ENCODE measurements around the gene TTC7B.

DNA sequence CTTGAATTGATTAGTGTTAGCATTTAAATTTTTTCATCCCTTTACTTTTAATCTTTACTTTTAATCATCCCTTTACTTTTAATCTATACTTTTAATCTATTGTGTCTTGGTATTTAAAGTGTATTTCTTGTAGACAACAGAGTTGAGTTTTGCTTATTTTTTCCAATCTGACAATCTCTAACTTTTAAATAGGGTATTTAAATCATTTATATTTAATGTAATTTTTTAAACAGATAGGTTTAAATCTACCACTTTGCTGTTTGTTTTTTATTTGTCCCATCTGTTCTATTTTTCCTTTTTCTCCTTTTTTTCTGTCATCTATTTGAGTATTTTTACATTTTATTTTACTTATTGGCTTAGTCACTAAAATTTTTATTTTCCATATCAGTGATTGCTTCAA is 68.3 kb downstream of the TTC7B start:
- TF ChIP-seq EP300 (IDR thresholded peaks at IDR 0.05) (no peak), CTCF (IDR thresholded peaks at IDR 0.05) (no peak), POLR2A (IDR thresholded peaks at IDR 0.05) (no peak)
